ENCODE results near the gene PCDHGA12. TPM values are rescaled to one million over a fixed set of nuclear protein-coding genes. Genes with fewer than 3 reads are reported as not detected.
A peak's percentile ranks its signal among the peaks of the same experiment; 100 is the strongest.
"Not testable (repeated sequence)": the region's sequence is repeated elsewhere in the genome, so short reads cannot be mapped to it uniquely, and the experiment has no call there.

Gene PCDHGA12
- total RNA-seq, 1 donor: 39.7 TPM

DNA sequence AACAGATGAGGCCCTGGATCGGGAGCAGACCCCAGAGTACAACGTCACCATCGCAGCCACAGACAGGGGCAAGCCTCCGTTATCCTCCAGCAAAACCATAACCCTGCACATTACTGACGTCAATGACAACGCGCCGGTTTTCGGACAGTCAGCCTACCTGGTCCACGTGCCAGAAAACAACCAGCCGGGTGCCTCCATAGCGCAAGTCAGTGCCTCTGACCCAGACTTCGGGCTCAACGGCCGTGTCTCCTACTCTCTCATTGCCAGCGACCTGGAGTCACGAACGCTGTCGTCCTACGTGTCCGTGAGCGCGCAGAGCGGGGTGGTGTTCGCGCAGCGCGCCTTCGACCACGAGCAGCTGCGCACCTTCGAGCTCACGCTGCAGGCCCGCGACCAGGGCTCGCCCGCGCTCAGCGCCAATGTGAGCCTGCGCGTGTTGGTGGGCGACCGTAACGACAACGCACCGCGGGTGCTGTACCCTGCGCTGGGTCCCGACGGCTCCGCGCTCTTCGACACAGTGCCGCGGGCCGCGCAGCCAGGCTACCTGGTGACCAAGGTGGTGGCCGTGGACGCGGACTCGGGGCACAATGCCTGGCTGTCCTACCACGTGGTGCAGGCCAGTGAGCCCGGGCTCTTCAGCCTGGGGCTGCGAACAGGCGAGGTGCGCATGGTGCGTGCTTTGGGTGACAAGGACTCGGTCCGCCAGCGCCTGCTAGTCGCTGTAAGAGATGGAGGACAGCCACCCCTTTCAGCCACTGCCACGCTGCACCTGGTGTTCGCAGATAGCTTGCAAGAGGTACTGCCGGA lies 11.0 kb upstream of the PCDHGA12 start:
- no peak for TF ChIP-seq CTCF (IDR thresholded peaks at IDR 0.05; ENCODE audit: insufficient read depth, low read length)
- peak overlapping the region; percentile 25 for H3K4me3 ChIP-seq (ENCODE audit: low read depth, low read length)
- no peak for DNase-seq (ENCODE audit: low read depth)

DNA sequence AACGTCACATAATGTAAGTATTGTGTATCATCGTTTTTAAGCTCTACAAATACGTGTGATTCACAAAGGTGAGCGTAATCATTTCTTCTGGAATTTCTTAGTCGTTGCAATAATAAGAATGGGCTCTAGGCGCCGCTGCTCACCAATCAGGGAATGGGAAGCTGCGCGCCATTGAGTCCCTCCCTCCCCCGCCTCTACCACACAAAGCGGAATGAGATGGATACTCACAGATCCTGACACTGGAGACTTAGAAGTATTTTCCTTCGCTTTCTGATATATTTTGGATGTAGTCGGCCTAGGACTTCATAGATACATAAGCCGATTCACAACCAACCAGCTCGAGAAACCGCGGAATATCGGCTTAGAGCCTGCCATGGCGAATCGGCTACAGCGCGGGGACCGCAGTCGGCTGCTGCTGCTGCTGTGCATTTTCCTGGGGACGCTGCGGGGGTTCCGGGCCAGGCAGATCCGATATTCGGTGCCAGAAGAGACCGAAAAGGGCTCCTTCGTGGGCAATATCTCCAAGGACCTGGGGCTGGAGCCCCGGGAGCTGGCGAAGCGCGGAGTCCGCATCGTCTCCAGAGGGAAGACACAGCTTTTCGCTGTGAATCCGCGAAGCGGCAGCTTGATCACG lies 9.3 kb upstream of the PCDHGA12 start, which contains the start of gene PCDHGA11:
Gene PCDHGA11, plus strand, starts transcription at position 197 of the 634 bp plus-strand sequence. Its CDS starts 177 bp downstream, at position 374.
- H3K4me3 ChIP-seq (ENCODE audit: low read depth, low read length): peak within 1 kb of the TSS; percentile 71
- DNase-seq (ENCODE audit: low read depth): peak; percentile 84
- peak; percentile 75 for TF ChIP-seq CTCF (IDR thresholded peaks at IDR 0.05; ENCODE audit: insufficient read depth, low read length)

GRCh38 chr5:141421489-141421855 lies 8.8 kb upstream of the PCDHGA12 start:
- H3K4me3 ChIP-seq (ENCODE audit: low read depth, low read length): peak overlapping the region; percentile 71
- TF ChIP-seq CTCF (IDR thresholded peaks at IDR 0.05; ENCODE audit: insufficient read depth, low read length): no peak
- DNase-seq (ENCODE audit: low read depth): peak; percentile 45

- DNase-seq (ENCODE audit: low read depth): no peak
- H3K4me3 ChIP-seq (ENCODE audit: low read depth, low read length): peak overlapping the region; percentile 13
- no peak for TF ChIP-seq CTCF (IDR thresholded peaks at IDR 0.05; ENCODE audit: insufficient read depth, low read length)
These were observed 7.5 kb upstream of the PCDHGA12 start for GRCh38 chr5:141422742-141423291.

- no peak overlapping the region for H3K4me3 ChIP-seq (ENCODE audit: low read depth, low read length)
- no peak for TF ChIP-seq CTCF (IDR thresholded peaks at IDR 0.05; ENCODE audit: insufficient read depth, low read length)
- DNase-seq (ENCODE audit: low read depth): no peak
These were observed 2.4 kb upstream of the PCDHGA12 start for GRCh38 chr5:141427783-141428426.

- DNase-seq (ENCODE audit: low read depth): peak; percentile 67
- H3K4me3 ChIP-seq (ENCODE audit: low read depth, low read length): peak overlapping the region; percentile 69
These were observed 979 bp downstream of the PCDHGA12 start for GRCh38 chr5:141431286-141431685.

DNA sequence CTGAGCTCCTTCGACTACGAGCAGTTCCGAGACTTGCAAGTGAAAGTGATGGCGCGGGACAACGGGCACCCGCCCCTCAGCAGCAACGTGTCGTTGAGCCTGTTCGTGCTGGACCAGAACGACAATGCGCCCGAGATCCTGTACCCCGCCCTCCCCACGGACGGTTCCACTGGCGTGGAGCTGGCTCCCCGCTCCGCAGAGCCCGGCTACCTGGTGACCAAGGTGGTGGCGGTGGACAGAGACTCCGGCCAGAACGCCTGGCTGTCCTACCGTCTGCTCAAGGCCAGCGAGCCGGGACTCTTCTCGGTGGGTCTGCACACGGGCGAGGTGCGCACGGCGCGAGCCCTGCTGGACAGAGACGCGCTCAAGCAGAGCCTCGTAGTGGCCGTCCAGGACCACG lies 2.0 kb downstream of the PCDHGA12 start:
- H3K4me3 ChIP-seq (ENCODE audit: low read depth, low read length): peak overlapping the region; percentile 69
- not testable (repeated sequence) for DNase-seq (ENCODE audit: low read depth)

More at GRCh38 chr5:141431286-141431685, 979 bp downstream of the PCDHGA12 start:
- TF ChIP-seq CTCF (IDR thresholded peaks at IDR 0.05; ENCODE audit: insufficient read depth, low read length): no peak

DNA sequence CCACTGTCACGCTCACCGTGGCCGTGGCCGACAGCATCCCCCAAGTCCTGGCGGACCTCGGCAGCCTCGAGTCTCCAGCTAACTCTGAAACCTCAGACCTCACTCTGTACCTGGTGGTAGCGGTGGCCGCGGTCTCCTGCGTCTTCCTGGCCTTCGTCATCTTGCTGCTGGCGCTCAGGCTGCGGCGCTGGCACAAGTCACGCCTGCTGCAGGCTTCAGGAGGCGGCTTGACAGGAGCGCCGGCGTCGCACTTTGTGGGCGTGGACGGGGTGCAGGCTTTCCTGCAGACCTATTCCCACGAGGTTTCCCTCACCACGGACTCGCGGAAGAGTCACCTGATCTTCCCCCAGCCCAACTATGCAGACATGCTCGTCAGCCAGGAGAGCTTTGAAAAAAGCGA lies 2.4 kb downstream of the PCDHGA12 start:
- not testable (repeated sequence) for DNase-seq (ENCODE audit: low read depth)
- H3K4me3 ChIP-seq (ENCODE audit: low read depth, low read length): peak overlapping the region; percentile 31
